ENCODE results near the gene ZNF211. TPM values are rescaled to one million over a fixed set of nuclear protein-coding genes. Genes with fewer than 3 reads are reported as not detected.

Gene ZNF211
- total RNA-seq, 2 experiments from 2014 or later = 10.5 to 12.1 TPM

DNA sequence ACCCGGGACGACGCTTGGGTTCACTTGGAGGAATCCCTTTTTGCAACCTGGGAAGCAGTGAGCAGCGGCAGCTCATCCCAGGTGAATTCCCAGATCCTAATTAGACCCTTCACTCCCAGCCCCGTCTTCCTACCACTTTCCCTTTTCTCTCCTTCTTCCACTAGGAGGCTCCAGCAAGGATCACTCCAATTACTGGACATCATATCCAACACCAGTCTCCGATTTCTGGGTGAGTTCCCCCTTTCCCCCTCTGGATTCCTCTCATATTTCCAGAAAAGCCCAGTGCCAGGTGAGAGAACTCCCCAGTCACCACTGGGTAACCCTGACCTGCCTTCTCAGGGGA lies 18.7 kb downstream of the ZNF211 start:
- intact Hi-C loops (cut with micrococcal nuclease; ENCODE audit: unreplicated experiment) = no loop called here
- no peaks in the 10 kb centered on the region for H3K9me2 ChIP-seq (ENCODE audit: insufficient read depth, low read length)
- CTCF ChIA-PET (ENCODE audit: unreplicated experiment) = no interaction called here
- H3K4me2 ChIP-seq (ENCODE audit: low read length) = no peak overlapping the region
- no peaks in the 10 kb centered on the region for H3K79me2 ChIP-seq (ENCODE audit: insufficient read depth, low read depth, low read length)
- POLR2A ChIA-PET = no interaction called here
- H3K36me3 ChIP-seq (ENCODE audit: insufficient read depth, low read length) = no peaks in the 10 kb centered on the region
- DNase-seq (ENCODE audit: low spot score) = no peak
- H3K4me3 ChIP-seq (ENCODE audit: low read depth, low read length, poor library complexity, severe bottlenecking) = no peak overlapping the region
- no peak overlapping the region for H3K27ac ChIP-seq (ENCODE audit: low read depth, low read length, poor library complexity, severe bottlenecking)
- no TSS peak for BruUV-seq (replicated peaks)
- no peak overlapping the region for H2AFZ ChIP-seq (ENCODE audit: low read length)
- H3K9me3 ChIP-seq (ENCODE audit: low read length) = no peaks in the 10 kb centered on the region
- no peaks in the 10 kb centered on the region for H3K4me1 ChIP-seq (ENCODE audit: insufficient read depth, low read length, poor library complexity, severe bottlenecking)
- H4K20me1 ChIP-seq (ENCODE audit: insufficient read depth, low read length) = no peaks in the 10 kb centered on the region
- TF ChIP-seq, protein P1, sequence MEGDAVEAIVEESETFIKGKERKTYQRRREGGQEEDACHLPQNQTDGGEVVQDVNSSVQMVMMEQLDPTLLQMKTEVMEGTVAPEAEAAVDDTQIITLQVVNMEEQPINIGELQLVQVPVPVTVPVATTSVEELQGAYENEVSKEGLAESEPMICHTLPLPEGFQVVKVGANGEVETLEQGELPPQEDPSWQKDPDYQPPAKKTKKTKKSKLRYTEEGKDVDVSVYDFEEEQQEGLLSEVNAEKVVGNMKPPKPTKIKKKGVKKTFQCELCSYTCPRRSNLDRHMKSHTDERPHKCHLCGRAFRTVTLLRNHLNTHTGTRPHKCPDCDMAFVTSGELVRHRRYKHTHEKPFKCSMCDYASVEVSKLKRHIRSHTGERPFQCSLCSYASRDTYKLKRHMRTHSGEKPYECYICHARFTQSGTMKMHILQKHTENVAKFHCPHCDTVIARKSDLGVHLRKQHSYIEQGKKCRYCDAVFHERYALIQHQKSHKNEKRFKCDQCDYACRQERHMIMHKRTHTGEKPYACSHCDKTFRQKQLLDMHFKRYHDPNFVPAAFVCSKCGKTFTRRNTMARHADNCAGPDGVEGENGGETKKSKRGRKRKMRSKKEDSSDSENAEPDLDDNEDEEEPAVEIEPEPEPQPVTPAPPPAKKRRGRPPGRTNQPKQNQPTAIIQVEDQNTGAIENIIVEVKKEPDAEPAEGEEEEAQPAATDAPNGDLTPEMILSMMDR (conservative IDR thresholded peaks at IDR 0.05; ENCODE audit: low read length) = no peak
- TF ChIP-seq EZH2phosphoT487 (IDR thresholded peaks at IDR 0.05; ENCODE audit: borderline replicate concordance, low read depth, low read length) = no peak

DNA sequence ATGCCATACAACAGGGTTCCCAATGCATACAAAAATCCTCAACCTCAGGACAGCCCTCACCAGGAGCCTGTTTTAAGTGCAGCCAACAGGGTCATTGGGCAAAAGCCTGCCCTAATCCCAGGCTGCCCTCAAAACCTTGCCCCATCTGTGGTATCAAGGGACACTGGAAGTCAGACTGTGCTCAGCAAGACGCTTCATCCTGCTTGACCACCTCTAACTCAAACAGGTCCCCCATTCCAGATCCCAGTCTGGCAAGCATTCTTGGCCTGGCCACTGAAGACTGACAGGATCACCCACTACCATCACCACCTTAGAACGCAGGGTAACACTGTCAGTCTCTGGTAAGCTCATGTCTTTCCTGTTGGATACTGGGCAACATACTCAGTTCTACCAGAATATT lies 20.7 kb downstream of the ZNF211 start:
- Histone ChIP-seq H2AFZ (ENCODE audit: low read length) (no peak overlapping the region), H3K4me1 (ENCODE audit: insufficient read depth, low read length, poor library complexity, severe bottlenecking) (no peaks in the 10 kb centered on the region), H3K4me2 (ENCODE audit: low read length) (no peak overlapping the region), H3K9me2 (ENCODE audit: insufficient read depth, low read length) (no peaks in the 10 kb centered on the region), H3K4me3 (ENCODE audit: low read depth, low read length, poor library complexity, severe bottlenecking) (no peak overlapping the region), H4K20me1 (ENCODE audit: insufficient read depth, low read length) (no peaks in the 10 kb centered on the region), H3K9me3 (ENCODE audit: low read length) (no peaks in the 10 kb centered on the region), H3K27ac (ENCODE audit: low read depth, low read length, poor library complexity, severe bottlenecking) (no peak overlapping the region), H3K36me3 (ENCODE audit: insufficient read depth, low read length) (no peaks in the 10 kb centered on the region), H3K79me2 (ENCODE audit: insufficient read depth, low read depth, low read length) (no peaks in the 10 kb centered on the region)
- no peak for DNase-seq (ENCODE audit: low spot score)
- intact Hi-C loops (cut with micrococcal nuclease; ENCODE audit: unreplicated experiment) = no loop called here
- TF ChIP-seq EZH2phosphoT487 (IDR thresholded peaks at IDR 0.05; ENCODE audit: borderline replicate concordance, low read depth, low read length) = no peak
- TF ChIP-seq, protein P1 (conservative IDR thresholded peaks at IDR 0.05; ENCODE audit: low read length) = no peak
- CTCF ChIA-PET (ENCODE audit: unreplicated experiment) = no interaction called here
- POLR2A ChIA-PET = no interaction called here
- no TSS peak for BruUV-seq (replicated peaks)

DNA sequence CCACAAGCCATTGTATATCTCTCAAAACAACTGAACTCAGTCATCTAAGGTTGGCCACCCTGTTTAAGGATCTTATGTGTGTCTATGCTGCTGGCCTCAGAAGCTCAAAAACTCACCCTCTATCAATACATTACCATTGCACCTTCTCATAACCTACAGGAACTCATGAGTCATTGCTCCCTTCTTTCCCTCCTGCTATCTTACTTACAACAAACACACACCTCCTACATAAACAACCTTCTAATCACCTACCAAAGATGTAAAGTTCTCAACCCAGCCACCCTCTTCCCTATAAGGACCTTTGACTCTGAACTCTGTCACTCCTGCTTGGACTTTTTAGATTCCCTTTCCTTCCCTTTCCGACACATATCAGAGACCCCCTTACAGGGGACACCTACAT lies 22.5 kb downstream of the ZNF211 start:
- intact Hi-C loops (cut with micrococcal nuclease; ENCODE audit: unreplicated experiment) = no loop called here
- H3K4me1 ChIP-seq (ENCODE audit: insufficient read depth, low read length, poor library complexity, severe bottlenecking) = no peaks in the 10 kb centered on the region
- ChIA-PET CTCF (ENCODE audit: unreplicated experiment) (no interaction called here), POLR2A (no interaction called here)
- H3K36me3 ChIP-seq (ENCODE audit: insufficient read depth, low read length) = no peaks in the 10 kb centered on the region
- no peak overlapping the region for H3K27ac ChIP-seq (ENCODE audit: low read depth, low read length, poor library complexity, severe bottlenecking)
- no peak overlapping the region for H3K4me3 ChIP-seq (ENCODE audit: low read depth, low read length, poor library complexity, severe bottlenecking)
- H4K20me1 ChIP-seq (ENCODE audit: insufficient read depth, low read length) = no peaks in the 10 kb centered on the region
- H3K79me2 ChIP-seq (ENCODE audit: insufficient read depth, low read depth, low read length) = no peaks in the 10 kb centered on the region
- BruUV-seq (replicated peaks) = no TSS peak
- DNase-seq (ENCODE audit: low spot score) = no peak
- no peaks in the 10 kb centered on the region for H3K9me2 ChIP-seq (ENCODE audit: insufficient read depth, low read length)
- TF ChIP-seq, protein P1 (conservative IDR thresholded peaks at IDR 0.05; ENCODE audit: low read length) = no peak
- TF ChIP-seq EZH2phosphoT487 (IDR thresholded peaks at IDR 0.05; ENCODE audit: borderline replicate concordance, low read depth, low read length) = no peak
- H3K9me3 ChIP-seq (ENCODE audit: low read length) = no peaks in the 10 kb centered on the region
- H3K4me2 ChIP-seq (ENCODE audit: low read length) = no peak overlapping the region
- no peak overlapping the region for H2AFZ ChIP-seq (ENCODE audit: low read length)

Data from OCI-LY7 (cell line).